DND-41 (cell line): ENCODE measurements around the gene PTPN3.

Experiments used
- ATAC-seq: fragments of 200-7000 bp; cut with Tn5 transposase; 3 replicates; pipeline ENCODE4 v1.9.1; 2021; ENCODE audit warnings: low read depth; ENCODE audit not compliant: insufficient read depth
- DNase-seq: peaks from one replicate; pipeline ENCODE4 v3.0.0-alpha.2; 2020
- H2AFZ ChIP-seq: 2 replicates; pipeline ENCODE4 v1.6.0; 2012; ENCODE audit warnings: low read depth, low read length
- H3K27ac ChIP-seq: 2 replicates; pipeline ENCODE4 v1.5.1; 2012; ENCODE audit warnings: low read length, inconsistent platforms
- H3K27me3 ChIP-seq: fragments of 200-600 bp; sonication (generic); 2 replicates; pipeline ENCODE4 v1.6.0; 2012; ENCODE audit warnings: low read length, mild to moderate bottlenecking, inconsistent platforms; ENCODE audit not compliant: insufficient read depth, poor library complexity
- H3K36me3 ChIP-seq: 2 replicates; pipeline ENCODE4 v1.5.1; 2012; ENCODE audit warnings: low read length, inconsistent platforms; ENCODE audit not compliant: insufficient read depth
- H3K4me1 ChIP-seq: 2 replicates; pipeline ENCODE4 v1.5.1; 2012; ENCODE audit warnings: mild to moderate bottlenecking, low read length; ENCODE audit not compliant: insufficient read depth
- H3K4me2 ChIP-seq: 2 replicates; pipeline ENCODE4 v1.6.0; 2012; ENCODE audit warnings: mild to moderate bottlenecking, moderate library complexity, low read length, inconsistent platforms; ENCODE audit not compliant: insufficient read depth
- H3K4me3 ChIP-seq, 2 experiments: fragments of 200-600 bp in 1 of 2; shearing (Covaris generic) in 1 of 2; 2 replicates each; pipeline ENCODE4 v1.5.1; 2012 to 2016; ENCODE audit warnings: inconsistent platforms in 2 of 2, low read length in 2 of 2, mild to moderate bottlenecking in 2 of 2, low read depth in 1 of 2, moderate library complexity in 1 of 2
- H3K79me2 ChIP-seq: 2 replicates; pipeline ENCODE4 v1.6.0; 2012; ENCODE audit warnings: low read length, inconsistent platforms; ENCODE audit not compliant: insufficient read depth
- H3K9ac ChIP-seq: 2 replicates; pipeline ENCODE4 v1.6.0; 2012; ENCODE audit warnings: low read depth, mild to moderate bottlenecking, inconsistent platforms, low read length, moderate library complexity
- H3K9me3 ChIP-seq: 2 replicates; pipeline ENCODE4 v1.5.1; 2012; ENCODE audit warnings: low read length, moderate library complexity, mild to moderate bottlenecking, inconsistent platforms; ENCODE audit not compliant: insufficient read depth, severe bottlenecking
- H4K20me1 ChIP-seq: 2 replicates; pipeline ENCODE4 v1.6.0; 2012; ENCODE audit warnings: low read length; ENCODE audit not compliant: insufficient read depth
- CTCF ChIP-seq: IDR thresholded peaks from 2 replicates; pipeline ENCODE4 v1.5.1; 2012; ENCODE audit warnings: borderline replicate concordance, low read length, moderate library complexity, mild to moderate bottlenecking; ENCODE audit not compliant: poor library complexity, severe bottlenecking; ENCODE audit errors: extremely low read depth
- EZH2 ChIP-seq: IDR thresholded peaks from 3 replicates; pipeline ENCODE4 v1.6.1; 2012; ENCODE audit warnings: borderline replicate concordance, low read depth, mild to moderate bottlenecking, moderate library complexity, low read length, inconsistent platforms; ENCODE audit not compliant: severe bottlenecking

PTPN3 gene

GRCh38 chr9:109474170-109474569, 23.9 kb downstream of the PTPN3 start:
- H3K36me3 ChIP-seq = no peaks in the 10 kb centered on the region
- H3K9ac ChIP-seq = no peak overlapping the region
- DNase-seq (no peak), ATAC-seq (no peak)
- no peak for TF ChIP-seq CTCF
- TF ChIP-seq EZH2 = no peak
- no peak overlapping the region for H3K4me2 ChIP-seq
- H3K27ac ChIP-seq = no peak overlapping the region
- no peaks in the 10 kb centered on the region for H3K79me2 ChIP-seq
- no peak overlapping the region for H2AFZ ChIP-seq
- H3K4me3 ChIP-seq = no peak overlapping the region
- no peaks in the 10 kb centered on the region for H4K20me1 ChIP-seq
- no peaks in the 10 kb centered on the region for H3K9me3 ChIP-seq
- H3K27me3 ChIP-seq = no peaks in the 10 kb centered on the region
- H3K4me1 ChIP-seq = peaks cover 7% of the 10 kb centered on the region

GRCh38 chr9:109473329-109473728, 24.8 kb downstream of the PTPN3 start:
- no peaks in the 10 kb centered on the region for H3K9me3 ChIP-seq
- ATAC-seq = no peak
- H3K4me2 ChIP-seq = no peak overlapping the region
- no peak overlapping the region for H3K27ac ChIP-seq
- DNase-seq = no peak
- H3K79me2 ChIP-seq = no peaks in the 10 kb centered on the region
- no peaks in the 10 kb centered on the region for H3K27me3 ChIP-seq
- no peak overlapping the region for H3K9ac ChIP-seq
- H3K4me1 ChIP-seq = peaks cover 16% of the 10 kb centered on the region
- H3K4me3 ChIP-seq = no peak overlapping the region
- no peaks in the 10 kb centered on the region for H3K36me3 ChIP-seq
- H2AFZ ChIP-seq = no peak overlapping the region
- no peaks in the 10 kb centered on the region for H4K20me1 ChIP-seq
- TF ChIP-seq EZH2 (no peak), CTCF (no peak)

- no peak overlapping the region for H2AFZ ChIP-seq
- H3K4me1 ChIP-seq = peaks cover 32% of the 10 kb centered on the region
- no peaks in the 10 kb centered on the region for H3K27me3 ChIP-seq
- DNase-seq (no peak), ATAC-seq (no peak)
- H3K9ac ChIP-seq = no peak overlapping the region
- no peaks in the 10 kb centered on the region for H4K20me1 ChIP-seq
- no peak for TF ChIP-seq EZH2
- TF ChIP-seq CTCF = no peak
- no peaks in the 10 kb centered on the region for H3K9me3 ChIP-seq
- no peaks in the 10 kb centered on the region for H3K79me2 ChIP-seq
- H3K4me2 ChIP-seq = no peak overlapping the region
- H3K4me3 ChIP-seq = no peak overlapping the region
- no peaks in the 10 kb centered on the region for H3K36me3 ChIP-seq
- no peak overlapping the region for H3K27ac ChIP-seq
These were observed 26.4 kb downstream of the PTPN3 start for GRCh38 chr9:109471475-109472393.
